Measurements from ENCODE around the gene PIK3C3.

PIK3C3 gene

DNA sequence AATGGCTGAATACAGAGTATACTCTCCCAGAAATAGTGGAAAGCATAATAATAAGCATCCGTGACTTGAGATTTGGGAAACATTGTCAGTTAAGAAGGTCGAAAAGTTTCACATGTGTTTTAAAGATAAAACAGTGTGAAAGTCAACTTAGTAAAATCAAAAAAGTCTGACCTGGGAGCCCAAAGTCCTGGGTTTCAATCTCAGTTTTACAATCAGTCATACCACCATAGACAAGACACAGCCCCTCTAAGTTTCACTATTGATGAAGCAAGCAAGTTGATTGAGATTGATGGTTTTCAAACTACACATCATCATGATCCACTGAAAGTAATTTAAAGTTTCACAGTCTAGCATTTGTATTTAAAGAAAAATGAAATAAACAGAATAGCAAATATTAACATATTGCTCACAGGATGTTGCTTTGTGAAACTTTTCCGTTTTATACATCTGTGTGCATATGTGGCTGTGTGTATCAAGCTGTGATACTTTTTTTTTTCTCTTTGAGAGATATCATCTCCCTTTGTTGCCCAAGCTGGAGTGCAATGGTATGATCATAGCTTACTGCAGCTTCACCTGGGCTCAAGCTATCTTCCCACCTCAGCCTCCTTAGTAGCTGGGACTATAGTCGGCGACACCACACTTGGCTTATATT lies 71.1 kb downstream of the PIK3C3 start:
- TF ChIP-seq, protein P1, sequence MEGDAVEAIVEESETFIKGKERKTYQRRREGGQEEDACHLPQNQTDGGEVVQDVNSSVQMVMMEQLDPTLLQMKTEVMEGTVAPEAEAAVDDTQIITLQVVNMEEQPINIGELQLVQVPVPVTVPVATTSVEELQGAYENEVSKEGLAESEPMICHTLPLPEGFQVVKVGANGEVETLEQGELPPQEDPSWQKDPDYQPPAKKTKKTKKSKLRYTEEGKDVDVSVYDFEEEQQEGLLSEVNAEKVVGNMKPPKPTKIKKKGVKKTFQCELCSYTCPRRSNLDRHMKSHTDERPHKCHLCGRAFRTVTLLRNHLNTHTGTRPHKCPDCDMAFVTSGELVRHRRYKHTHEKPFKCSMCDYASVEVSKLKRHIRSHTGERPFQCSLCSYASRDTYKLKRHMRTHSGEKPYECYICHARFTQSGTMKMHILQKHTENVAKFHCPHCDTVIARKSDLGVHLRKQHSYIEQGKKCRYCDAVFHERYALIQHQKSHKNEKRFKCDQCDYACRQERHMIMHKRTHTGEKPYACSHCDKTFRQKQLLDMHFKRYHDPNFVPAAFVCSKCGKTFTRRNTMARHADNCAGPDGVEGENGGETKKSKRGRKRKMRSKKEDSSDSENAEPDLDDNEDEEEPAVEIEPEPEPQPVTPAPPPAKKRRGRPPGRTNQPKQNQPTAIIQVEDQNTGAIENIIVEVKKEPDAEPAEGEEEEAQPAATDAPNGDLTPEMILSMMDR (IDR thresholded peaks at IDR 0.05) = no peak

DNA sequence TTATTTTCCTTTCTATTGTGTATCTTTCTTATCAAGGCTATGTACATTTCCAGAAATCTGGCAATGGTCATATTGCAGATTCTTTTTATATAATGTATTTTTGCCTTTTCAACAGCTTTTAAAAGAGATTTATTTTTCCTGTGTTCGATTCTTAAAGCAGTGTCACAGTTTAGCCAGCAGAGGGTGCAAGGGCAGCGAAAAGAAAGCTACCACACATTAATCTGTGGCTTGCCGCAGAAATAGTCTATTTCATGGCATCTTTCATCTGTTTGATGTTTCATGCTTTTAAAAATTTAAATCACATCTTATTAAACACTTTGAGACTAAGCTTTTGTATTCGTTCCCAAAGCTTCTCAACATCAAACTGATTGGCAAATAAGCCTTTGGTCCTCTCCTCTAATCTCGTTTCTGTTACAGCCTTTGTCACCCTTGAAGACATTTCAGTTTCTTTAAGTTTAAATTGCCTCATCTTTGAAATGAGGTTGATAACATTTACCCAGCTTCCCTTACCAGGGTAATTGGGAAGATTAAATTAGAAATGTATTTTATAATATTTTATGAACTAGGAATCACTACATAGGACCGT lies 73.3 kb downstream of the PIK3C3 start:
- TF ChIP-seq, protein P1 (IDR thresholded peaks at IDR 0.05) = peak; percentile 91

DNA sequence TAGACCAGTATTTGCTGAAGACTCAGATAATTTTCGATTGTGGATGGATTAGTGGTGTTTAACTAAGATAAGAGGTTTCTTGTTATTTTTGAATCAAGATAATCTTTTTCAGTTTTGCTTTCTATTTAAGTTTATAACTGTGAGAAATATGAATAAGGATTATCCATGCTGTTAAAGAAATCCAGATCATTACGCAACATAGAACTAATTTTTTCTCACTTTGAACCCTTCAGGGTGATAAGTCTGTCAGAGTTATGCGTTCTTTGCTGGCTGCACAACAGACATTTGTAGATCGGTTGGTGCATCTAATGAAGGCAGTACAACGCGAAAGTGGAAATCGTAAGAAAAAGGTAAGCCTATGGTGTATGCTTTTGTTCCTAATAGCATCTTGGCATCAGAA lies 74.1 kb downstream of the PIK3C3 start:
- TF ChIP-seq, protein P1 (IDR thresholded peaks at IDR 0.05) = no peak

DNA sequence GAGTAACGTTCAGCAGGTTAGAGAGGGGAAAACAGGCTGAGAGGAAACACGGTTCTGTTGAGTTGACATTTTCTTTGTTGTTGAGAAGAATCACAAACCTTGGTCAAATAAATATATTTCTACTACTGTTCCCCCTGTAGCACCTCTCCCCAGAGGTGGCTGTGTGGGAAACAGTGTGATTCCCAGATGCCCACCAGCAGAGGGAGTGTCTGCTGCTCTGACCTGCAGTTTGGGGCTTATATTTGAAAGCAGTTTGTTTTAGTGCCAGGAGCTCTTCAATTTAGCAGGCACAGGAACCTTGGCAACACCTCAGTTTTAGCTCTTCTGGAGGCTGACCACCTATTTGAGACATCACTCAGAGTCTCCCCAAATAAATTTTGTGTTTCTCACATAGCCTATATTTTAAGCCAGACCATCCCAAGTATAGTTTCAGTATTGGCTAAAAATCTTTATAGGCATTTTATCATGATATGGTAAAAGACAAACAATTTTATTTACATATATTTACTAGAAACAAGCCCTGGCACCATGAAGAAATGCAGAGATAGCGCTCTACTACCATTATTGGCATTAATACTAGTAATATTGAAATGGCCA lies 75.7 kb downstream of the PIK3C3 start:
- TF ChIP-seq, protein P1 (IDR thresholded peaks at IDR 0.05) = peak; percentile 67

DNA sequence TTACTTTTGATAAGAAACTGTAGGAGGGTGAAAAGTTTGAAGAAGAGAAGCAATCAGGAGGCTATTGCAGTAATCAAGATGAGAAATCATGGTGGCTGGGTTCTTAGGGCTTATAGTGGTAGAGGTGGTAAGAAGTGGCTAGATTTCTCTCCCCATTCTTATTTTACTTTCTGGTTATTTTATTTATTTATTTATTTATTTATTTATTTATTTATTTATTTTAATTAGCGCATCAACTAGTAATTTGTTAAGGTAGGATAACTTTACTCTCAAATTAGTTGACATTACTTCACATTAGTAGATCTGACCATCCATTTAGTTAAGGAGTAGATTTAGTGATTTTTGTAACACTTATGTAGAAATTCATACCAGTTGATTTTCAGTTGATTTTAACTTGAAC lies 77.4 kb downstream of the PIK3C3 start:
- TF ChIP-seq, protein P1 (IDR thresholded peaks at IDR 0.05) = no peak

DNA sequence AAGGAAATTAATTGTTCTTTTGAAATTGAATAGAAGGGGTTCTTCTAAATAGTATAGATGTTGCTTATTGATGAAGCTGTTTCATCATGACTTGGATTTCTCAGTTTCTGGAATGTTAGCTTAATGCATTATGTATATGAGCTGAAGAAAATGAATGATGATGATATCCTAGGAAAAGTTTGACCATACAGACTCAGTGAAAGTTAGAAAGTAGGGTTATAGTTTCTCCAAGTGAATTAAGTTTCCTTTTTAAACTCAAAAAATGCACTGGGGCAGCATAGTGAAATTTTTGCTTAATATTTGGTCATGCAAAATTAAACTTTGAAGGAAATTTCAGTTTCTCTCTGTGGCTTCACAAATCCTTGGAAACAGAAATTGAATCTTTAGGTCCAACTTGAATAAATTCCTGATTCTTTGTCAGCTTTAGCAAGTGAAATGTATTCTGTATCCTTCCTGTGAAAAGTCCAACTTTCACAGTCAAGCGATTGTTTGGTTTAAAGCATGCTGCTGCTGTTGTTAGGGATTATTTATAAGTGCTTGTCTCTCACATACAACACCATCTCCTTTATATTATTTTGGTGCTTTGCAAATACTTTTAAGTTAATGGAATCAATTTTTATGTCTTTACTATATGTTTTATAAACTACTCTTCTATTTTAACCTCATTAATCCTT lies 78.2 kb downstream of the PIK3C3 start:
- TF ChIP-seq, protein P1 (IDR thresholded peaks at IDR 0.05) = no peak

DNA sequence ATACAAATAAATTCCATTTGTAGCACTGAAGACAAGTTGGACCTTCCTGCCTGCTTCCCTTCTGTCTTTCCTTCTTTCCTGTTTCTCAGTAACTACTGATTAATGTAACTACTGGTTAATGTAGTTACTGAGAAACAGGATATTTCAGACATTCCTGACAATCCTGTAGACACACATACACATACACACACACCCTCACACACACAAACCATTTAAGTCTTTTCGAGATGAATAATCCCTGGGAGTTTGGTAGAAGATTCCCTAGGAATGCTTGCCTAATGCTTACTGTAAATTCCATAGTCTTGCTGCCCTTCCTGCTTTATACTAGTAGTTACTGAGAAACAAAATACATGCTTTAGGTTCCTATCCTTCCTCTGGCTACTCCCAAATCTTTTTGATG lies 83.9 kb downstream of the PIK3C3 start:
- TF ChIP-seq, protein P1 (IDR thresholded peaks at IDR 0.05) = no peak

All from LNCAP (cell line).